ENCODE measurements around the gene SMCO2.

Gene SMCO2

DNA sequence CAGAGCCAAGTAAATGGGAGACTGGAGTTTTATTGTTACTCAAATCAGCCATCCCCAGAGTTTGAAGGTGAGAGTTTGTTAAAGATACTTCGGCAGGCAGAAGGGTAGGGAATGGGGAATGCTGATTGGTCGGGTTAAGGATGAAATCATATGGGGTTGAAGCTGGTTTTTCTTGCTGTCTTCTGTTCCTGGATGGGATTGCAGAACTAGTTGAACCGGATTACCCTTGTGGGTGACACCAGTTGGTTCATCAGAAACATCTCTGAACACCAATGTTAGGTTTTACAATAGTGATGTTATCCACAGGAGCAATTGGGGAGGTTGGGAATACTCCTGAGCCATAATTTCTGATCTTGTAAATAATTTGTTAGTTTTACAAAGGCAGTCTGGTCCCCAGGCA, 18.7 kb upstream of the SMCO2 start:
- H3K4me3 ChIP-seq = no peak overlapping the region

DNA sequence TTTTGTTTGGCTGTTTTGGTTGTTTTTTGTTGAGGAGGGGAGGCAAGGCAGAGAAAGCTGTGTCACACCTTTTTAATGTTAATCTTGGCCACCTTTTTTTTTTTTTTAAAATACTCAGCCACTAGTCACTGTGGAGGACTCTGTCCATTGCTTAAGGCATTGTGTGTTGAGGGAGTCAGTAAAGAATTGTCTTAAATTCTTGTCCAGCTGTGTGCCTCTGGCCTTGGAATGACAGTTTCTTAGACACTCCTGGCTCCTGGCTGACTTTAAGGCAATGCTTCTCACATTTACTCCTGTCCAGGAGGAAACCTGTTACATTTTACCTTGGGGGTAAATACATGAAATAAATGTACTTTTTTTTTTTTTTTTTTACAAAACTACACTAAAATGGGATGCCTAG, 18.1 kb upstream of the SMCO2 start:
- Histone ChIP-seq H3K9me3 (replicated peaks in 1 of 11) (peaks cover 4 to 30% (median 23%) of the 10 kb centered on the region in 11 experiments; a peak in 16 of 22 replicates), H4K20me1 (no peaks in the 10 kb centered on the region), H3K4me3 (no peak overlapping the region), H3K36me3 (no peaks in the 10 kb centered on the region), H3K27ac (no peak overlapping the region), H3K4me2 (no peak overlapping the region), H3K9ac (no peak overlapping the region), H3K4me1 (peaks cover 18 to 29% (median 24%) of the 10 kb centered on the region in 10 experiments), H3K27me3 (no peaks in the 10 kb centered on the region)
- no peak for TF ChIP-seq Cebpa-rat (IDR thresholded peaks at IDR 0.05)

More for the DNA sequence above, 18.7 kb upstream of the SMCO2 start:
- no peaks in the 10 kb centered on the region for H4K20me1 ChIP-seq
- peaks cover 4 to 34% (median 23%) of the 10 kb centered on the region in 11 experiments; a peak in 16 of 22 replicates for H3K9me3 ChIP-seq (replicated peaks in 1 of 11)
- peaks cover 21 to 35% (median 30%) of the 10 kb centered on the region in 10 experiments for H3K4me1 ChIP-seq
- H3K27me3 ChIP-seq = no peaks in the 10 kb centered on the region
- TF ChIP-seq Cebpa-rat (IDR thresholded peaks at IDR 0.05) = no peak
- H3K9ac ChIP-seq = no peak overlapping the region
- H3K4me2 ChIP-seq = no peak overlapping the region
- H3K36me3 ChIP-seq = no peaks in the 10 kb centered on the region
- H3K27ac ChIP-seq = no peak overlapping the region

DNA sequence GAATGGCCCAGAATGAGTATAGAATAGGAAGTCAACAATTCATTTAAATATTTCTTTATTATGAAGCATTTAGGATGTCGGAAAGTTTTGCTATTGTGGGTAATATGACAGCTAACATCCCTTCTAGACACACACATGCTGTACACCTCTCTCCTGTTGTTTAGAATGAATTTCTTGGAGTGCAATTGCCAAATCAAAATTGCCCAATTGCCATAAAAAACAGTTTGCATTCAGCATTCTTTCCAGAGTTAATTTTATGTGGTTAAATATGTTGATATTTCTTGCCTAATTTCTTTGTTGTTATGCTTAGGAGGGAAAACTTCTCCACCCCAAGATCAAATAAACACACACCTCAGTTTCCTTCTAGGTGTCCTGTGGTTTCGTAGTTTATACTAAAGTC, 16.9 kb upstream of the SMCO2 start:
- H3K27me3 ChIP-seq = no peaks in the 10 kb centered on the region
- H3K27ac ChIP-seq = no peak overlapping the region
- no peak overlapping the region for H3K4me2 ChIP-seq
- H3K4me3 ChIP-seq = no peak overlapping the region
- no peaks in the 10 kb centered on the region for H3K36me3 ChIP-seq
- H3K9me3 ChIP-seq (replicated peaks in 1 of 11) = peaks cover 4 to 27% (median 21%) of the 10 kb centered on the region in 11 experiments; a peak in 16 of 22 replicates
- TF ChIP-seq Cebpa-rat (IDR thresholded peaks at IDR 0.05) = no peak
- H3K9ac ChIP-seq = no peak overlapping the region
- H3K4me1 ChIP-seq = peaks cover 13 to 24% (median 19%) of the 10 kb centered on the region in 10 experiments
- no peaks in the 10 kb centered on the region for H4K20me1 ChIP-seq

DNA sequence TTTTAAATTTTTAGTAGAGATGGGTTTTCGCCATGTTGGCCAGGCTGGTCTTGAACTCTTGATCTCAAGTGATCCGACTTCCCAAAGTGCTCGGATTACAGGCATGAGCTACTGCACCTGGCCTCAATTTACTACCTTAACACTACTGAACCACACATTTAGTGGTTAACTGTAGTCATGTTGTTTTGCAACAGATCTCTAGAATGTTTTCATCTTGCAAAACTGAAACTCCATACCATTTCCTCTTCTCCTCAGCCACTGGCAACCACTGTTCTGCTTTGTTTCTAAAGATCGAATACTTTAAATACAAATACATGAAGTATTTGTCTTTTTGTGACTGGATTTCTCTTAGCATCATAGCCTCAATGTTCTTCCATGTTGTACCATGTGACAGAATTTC, 15.4 kb upstream of the SMCO2 start:
- Histone ChIP-seq H3K4me3 (no peak overlapping the region), H3K27me3 (no peaks in the 10 kb centered on the region), H3K4me1 (peaks cover 12 to 24% (median 17%) of the 10 kb centered on the region in 10 experiments), H4K20me1 (no peaks in the 10 kb centered on the region), H3K27ac (peak overlapping the region in 2 of 11 experiments; percentile 50 to 54; a peak in 4 of 22 replicates), H3K4me2 (peak overlapping the region in 3 of 11 experiments; percentile 11 to 40 (median 15); a peak in 3 of 22 replicates), H3K9ac (no peak overlapping the region), H3K9me3 (replicated peaks in 1 of 11) (peaks cover 4 to 27% (median 21%) of the 10 kb centered on the region in 11 experiments; a peak in 16 of 22 replicates), H3K36me3 (no peaks in the 10 kb centered on the region)
- TF ChIP-seq Cebpa-rat (IDR thresholded peaks at IDR 0.05) = peak in 1 of 11 experiments; percentile 16; a peak in 1 of 22 replicates

DNA sequence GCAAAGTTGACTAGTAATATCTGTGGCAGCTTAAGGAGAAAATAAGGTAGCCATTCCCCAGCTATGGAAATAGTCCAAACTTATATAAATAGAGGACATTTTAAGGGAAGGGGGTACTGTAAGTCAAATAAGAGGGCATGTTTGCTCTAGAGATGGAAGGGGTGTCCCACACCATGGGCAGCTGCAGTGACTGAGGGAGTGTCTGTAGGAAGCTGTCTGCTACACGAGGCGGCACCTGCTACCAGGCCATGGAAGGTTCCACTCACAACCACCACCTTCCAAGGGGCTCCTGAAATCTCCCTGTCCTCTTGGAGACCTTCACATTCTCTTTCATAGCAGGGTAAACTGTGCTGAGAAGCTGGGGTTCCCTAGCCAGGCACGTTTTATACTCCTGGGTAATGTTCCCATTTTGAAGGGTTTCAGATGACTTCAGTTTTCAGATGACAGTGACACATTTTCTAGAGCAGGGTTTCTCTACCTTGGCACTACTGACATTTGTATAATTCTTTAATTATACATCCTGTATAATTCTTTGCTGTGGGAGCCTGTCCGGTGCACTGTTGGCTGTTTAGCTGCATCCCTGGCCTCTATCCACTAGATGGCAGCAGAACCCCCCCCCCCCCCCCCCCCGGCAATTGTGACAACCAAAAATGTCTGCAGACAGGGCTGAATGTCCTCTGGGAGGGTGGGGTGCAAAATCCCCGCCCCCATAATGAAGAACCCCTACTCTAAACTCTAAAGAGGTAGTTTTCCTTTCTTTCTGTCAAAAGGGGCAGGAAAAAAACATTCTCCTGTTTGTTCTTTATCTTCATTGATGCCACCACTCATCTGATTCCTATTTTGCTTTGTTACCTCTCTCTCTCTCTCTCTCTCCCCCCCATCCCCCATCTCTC, 11.6 kb upstream of the SMCO2 start:
- Histone ChIP-seq H3K27me3 (no peaks in the 10 kb centered on the region), H3K9me3 (replicated peaks in 1 of 11) (peaks cover 4 to 32% (median 26%) of the 10 kb centered on the region in 11 experiments; a peak in 18 of 22 replicates), H4K20me1 (no peaks in the 10 kb centered on the region), H3K27ac (peak overlapping the region in 4 of 11 experiments; percentile 7 to 37 (median 21); a peak in 2 of 22 replicates), H3K9ac (0 out of 22 replicates have a peak overlapping the region, but pooled peaks of 1 of the 11 experiments have one; percentile 7), H3K4me3 (no peak overlapping the region), H3K36me3 (0 out of 22 replicates have a peak, but pooled peaks cover 0 to 4% (median 0%) of the 10 kb centered on the region in 11 experiments), H3K4me2 (peak overlapping the region in 6 of 11 experiments; percentile 10 to 47 (median 26); a peak in 10 of 22 replicates), H3K4me1 (peaks cover 26 to 49% (median 37%) of the 10 kb centered on the region in 10 experiments)
- TF ChIP-seq Cebpa-rat (IDR thresholded peaks at IDR 0.05) = no peak

DNA sequence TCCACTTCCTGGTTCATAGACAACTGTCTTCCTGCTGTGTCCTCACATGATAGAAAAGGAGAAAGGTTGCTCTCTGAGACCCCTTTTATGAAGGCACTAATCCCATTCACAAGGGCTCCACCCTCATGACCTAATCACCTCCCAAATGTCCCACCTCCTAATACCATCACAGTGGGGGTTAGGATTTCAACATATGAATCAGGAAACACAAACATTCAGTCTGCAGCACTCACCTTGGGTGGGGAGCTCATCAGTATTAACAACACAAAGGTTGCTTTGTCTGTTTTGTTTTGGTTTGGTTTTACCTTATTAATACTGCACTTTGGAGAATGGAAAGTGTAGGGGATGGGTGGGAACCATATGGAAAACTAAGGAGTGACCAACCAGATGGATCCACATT, 10.5 kb upstream of the SMCO2 start:
- no peak for TF ChIP-seq Cebpa-rat (IDR thresholded peaks at IDR 0.05)
- H3K9ac ChIP-seq = no peak overlapping the region

GRCh38 chr12:27436768-27437167, 9.8 kb upstream of the SMCO2 start:
- Histone ChIP-seq H3K4me3 (no peak overlapping the region), H3K9ac (no peak overlapping the region), H3K27ac (no peak overlapping the region), H3K9me3 (replicated peaks in 1 of 11) (peaks cover under 1 to 29% (median 18%) of the 10 kb centered on the region in 11 experiments; a peak in 18 of 22 replicates), H4K20me1 (no peaks in the 10 kb centered on the region), H3K27me3 (no peaks in the 10 kb centered on the region), H3K4me1 (peaks cover 14 to 55% (median 34%) of the 10 kb centered on the region in 10 experiments), H3K4me2 (0 out of 22 replicates have a peak overlapping the region, but pooled peaks of 2 of the 11 experiments have one; percentile 4 to 8), H3K36me3 (0 out of 22 replicates have a peak, but pooled peaks cover 0 to 4% (median 0%) of the 10 kb centered on the region in 11 experiments)
- TF ChIP-seq Cebpa-rat (IDR thresholded peaks at IDR 0.05) = no peak

More for the DNA sequence above, 10.5 kb upstream of the SMCO2 start:
- Histone ChIP-seq H3K27me3 (no peaks in the 10 kb centered on the region), H3K27ac (peak overlapping the region in 2 of 11 experiments; percentile 20 to 22; a peak in 1 of 22 replicates), H4K20me1 (no peaks in the 10 kb centered on the region), H3K4me2 (peak overlapping the region in 5 of 11 experiments; percentile 0 to 19 (median 6); a peak in 3 of 22 replicates), H3K4me1 (peaks cover 21 to 55% (median 37%) of the 10 kb centered on the region in 10 experiments), H3K4me3 (no peak overlapping the region), H3K9me3 (replicated peaks in 1 of 11) (peaks cover 4 to 34% (median 23%) of the 10 kb centered on the region in 11 experiments; a peak in 18 of 22 replicates), H3K36me3 (0 out of 22 replicates have a peak, but pooled peaks cover 0 to 4% (median 0%) of the 10 kb centered on the region in 11 experiments)

DNA sequence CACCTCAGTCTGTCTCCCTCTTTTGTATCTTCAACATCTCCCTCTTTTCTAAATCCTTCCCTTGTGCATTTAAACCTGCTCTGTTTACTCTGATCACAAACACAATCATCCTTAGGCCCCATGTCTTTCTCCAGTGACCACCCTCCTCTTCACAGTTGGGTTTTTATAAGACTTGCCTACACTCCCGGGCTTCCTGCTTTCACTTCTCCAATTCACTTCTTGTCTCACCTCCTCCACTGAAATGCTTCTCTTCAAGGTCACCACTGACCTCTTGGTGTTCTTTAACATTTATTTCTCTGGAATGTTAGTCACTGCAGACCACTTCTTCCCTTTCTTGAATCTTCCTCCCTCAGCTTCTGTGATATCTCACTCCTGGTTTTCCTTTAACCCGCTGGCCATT, 8.7 kb upstream of the SMCO2 start:
- Histone ChIP-seq H3K27me3 (no peaks in the 10 kb centered on the region), H3K4me3 (no peak overlapping the region), H3K36me3 (0 out of 22 replicates have a peak, but pooled peaks cover 0 to 4% (median 0%) of the 10 kb centered on the region in 11 experiments), H3K4me1 (peaks cover 14 to 55% (median 34%) of the 10 kb centered on the region in 10 experiments), H3K4me2 (peak overlapping the region; percentile 9 to 72 (median 54); a peak in 21 of 22 replicates), H3K27ac (peak overlapping the region in 2 of 11 experiments; percentile 6 to 25; a peak in 1 of 22 replicates), H3K9me3 (replicated peaks in 1 of 11) (peaks cover 0 to 25% (median 12%) of the 10 kb centered on the region in 11 experiments; a peak in 18 of 22 replicates), H4K20me1 (no peaks in the 10 kb centered on the region), H3K9ac (no peak overlapping the region)
- no peak for TF ChIP-seq Cebpa-rat (IDR thresholded peaks at IDR 0.05)
